GM18868 (cell line): ENCODE measurements around the gene GRB10.

Experiments used
- ATAC-seq: cut with Tn5 transposase; IDR thresholded peaks from one replicate; pipeline ENCODE4 v1.9.1; 2021; ENCODE audit warnings: mild to moderate bottlenecking, moderate library complexity; ENCODE audit not compliant: unreplicated experiment

GRB10 gene

GRCh38 chr7:50674896-50675835 is 107.5 kb downstream of the GRB10 start:
- no peak for ATAC-seq

- no peak for ATAC-seq
Observed at GRCh38 chr7:50674299-50674698, 108.4 kb downstream of the GRB10 start.

GRCh38 chr7:50673096-50673495 is 109.6 kb downstream of the GRB10 start:
- no peak for ATAC-seq

- no peak for ATAC-seq
Observed at GRCh38 chr7:50672045-50672444, 110.7 kb downstream of the GRB10 start.

- ATAC-seq, result no peak
Observed at GRCh38 chr7:50671386-50671785, 111.3 kb downstream of the GRB10 start.

GRCh38 chr7:50669890-50670289 is 112.8 kb downstream of the GRB10 start:
- no peak for ATAC-seq

- no peak for ATAC-seq
Observed at GRCh38 chr7:50667789-50668226, 114.9 kb downstream of the GRB10 start.

- ATAC-seq, result no peak
Observed at GRCh38 chr7:50667338-50667737, 115.4 kb downstream of the GRB10 start.

GRCh38 chr7:50666124-50666496 is 116.6 kb downstream of the GRB10 start:
- no peak for ATAC-seq

- no peak for ATAC-seq
Observed at GRCh38 chr7:50665403-50666123, 117.1 kb downstream of the GRB10 start.

- ATAC-seq, result peak; percentile 18
Observed at GRCh38 chr7:50664937-50665336, 117.8 kb downstream of the GRB10 start.

- ATAC-seq, result peak; percentile 74
Observed at GRCh38 chr7:50664461-50664922, 118.2 kb downstream of the GRB10 start.

- ATAC-seq, result no peak
Observed at GRCh38 chr7:50663396-50664102, 119.1 kb downstream of the GRB10 start.

- ATAC-seq, result no peak
Observed at GRCh38 chr7:50662996-50663395, 119.7 kb downstream of the GRB10 start.

GRCh38 chr7:50662041-50662694 is 120.5 kb downstream of the GRB10 start:
- ATAC-seq, result no peak

GRCh38 chr7:50661345-50662040 is 121.2 kb downstream of the GRB10 start:
- peak; percentile 50 for ATAC-seq

GRCh38 chr7:50660830-50661175 is 121.9 kb downstream of the GRB10 start:
- ATAC-seq, result no peak

- ATAC-seq, result no peak
Observed at GRCh38 chr7:50660040-50660829, 122.5 kb downstream of the GRB10 start.

GRCh38 chr7:50659329-50659965 is 123.2 kb downstream of the GRB10 start:
- ATAC-seq, result no peak
